NCI-H345 treated with DMSO at 0.1 percent for 48 hours (cell line): ENCODE results near the gene NOL4L.

Experiments used
- DNase-seq: peaks from one replicate; lab custom pipeline; 2025; ENCODE audit not compliant: unreplicated experiment; lab: John Stamatoyannopoulos, UW

Gene NOL4L

GRCh38 chr20:32460683-32461320 lies 124.3 kb downstream of the NOL4L start:
- DNase-seq, result no peak

- DNase-seq, result no peak
Observed at GRCh38 chr20:32460231-32460630, 124.9 kb downstream of the NOL4L start.

DNA sequence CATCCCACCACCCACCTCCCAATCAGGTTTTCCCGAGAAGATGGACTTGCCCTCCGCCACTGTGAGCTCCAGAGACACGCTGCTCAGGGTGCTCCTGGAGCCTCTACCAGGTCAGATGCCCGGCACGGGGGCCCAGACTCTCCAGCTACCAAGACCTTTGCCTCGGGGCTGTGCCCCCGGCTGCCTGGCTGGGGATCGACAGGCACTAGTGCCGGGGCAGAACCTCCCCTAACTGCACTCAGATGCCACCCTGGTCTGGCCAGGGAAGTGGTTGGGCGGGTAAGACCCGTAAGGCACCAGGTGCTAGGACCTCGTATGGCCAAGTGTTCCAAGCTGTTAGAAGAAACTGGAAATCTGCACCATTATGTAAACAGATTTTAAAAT lies 126.3 kb downstream of the NOL4L start:
- DNase-seq, result no peak

GRCh38 chr20:32458061-32458836 lies 126.9 kb downstream of the NOL4L start:
- no peak for DNase-seq

DNA sequence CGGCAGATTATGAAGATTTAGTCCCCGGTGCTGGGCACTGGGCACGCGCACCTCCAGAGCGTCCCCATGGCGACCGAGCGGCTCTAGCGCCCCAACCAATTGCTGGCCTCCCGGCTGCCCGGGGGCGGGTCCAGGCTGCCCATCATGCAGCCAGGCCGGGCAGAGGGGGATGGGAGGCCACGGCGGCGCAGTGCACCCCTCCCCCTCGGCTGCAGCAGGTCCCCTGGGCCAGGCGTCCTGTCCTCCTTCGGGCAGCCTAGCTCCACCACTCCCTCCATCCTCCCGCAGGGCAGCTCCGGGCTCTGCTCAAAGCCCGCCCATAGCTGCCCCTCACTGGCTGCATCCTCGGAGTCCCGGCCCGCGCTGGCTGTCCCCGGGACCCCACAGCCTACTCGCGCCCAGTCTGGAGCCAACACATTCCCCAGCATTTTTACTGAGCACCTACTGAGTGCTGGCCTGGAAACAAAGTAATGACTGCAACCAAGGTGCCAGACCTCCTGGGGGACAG lies 127.6 kb downstream of the NOL4L start:
- no peak for DNase-seq

- no peak for DNase-seq
Observed at GRCh38 chr20:32456869-32457478, 128.2 kb downstream of the NOL4L start.

GRCh38 chr20:32455901-32456701 lies 129.0 kb downstream of the NOL4L start:
- DNase-seq, result no peak

GRCh38 chr20:32455171-32455900 lies 129.8 kb downstream of the NOL4L start:
- DNase-seq, result no peak

- DNase-seq, result no peak
Observed at GRCh38 chr20:32454164-32455145, 130.7 kb downstream of the NOL4L start.

GRCh38 chr20:32453467-32454163 lies 131.5 kb downstream of the NOL4L start:
- DNase-seq, result no peak

- DNase-seq, result no peak
Observed at GRCh38 chr20:32452776-32453466, 132.2 kb downstream of the NOL4L start.

DNA sequence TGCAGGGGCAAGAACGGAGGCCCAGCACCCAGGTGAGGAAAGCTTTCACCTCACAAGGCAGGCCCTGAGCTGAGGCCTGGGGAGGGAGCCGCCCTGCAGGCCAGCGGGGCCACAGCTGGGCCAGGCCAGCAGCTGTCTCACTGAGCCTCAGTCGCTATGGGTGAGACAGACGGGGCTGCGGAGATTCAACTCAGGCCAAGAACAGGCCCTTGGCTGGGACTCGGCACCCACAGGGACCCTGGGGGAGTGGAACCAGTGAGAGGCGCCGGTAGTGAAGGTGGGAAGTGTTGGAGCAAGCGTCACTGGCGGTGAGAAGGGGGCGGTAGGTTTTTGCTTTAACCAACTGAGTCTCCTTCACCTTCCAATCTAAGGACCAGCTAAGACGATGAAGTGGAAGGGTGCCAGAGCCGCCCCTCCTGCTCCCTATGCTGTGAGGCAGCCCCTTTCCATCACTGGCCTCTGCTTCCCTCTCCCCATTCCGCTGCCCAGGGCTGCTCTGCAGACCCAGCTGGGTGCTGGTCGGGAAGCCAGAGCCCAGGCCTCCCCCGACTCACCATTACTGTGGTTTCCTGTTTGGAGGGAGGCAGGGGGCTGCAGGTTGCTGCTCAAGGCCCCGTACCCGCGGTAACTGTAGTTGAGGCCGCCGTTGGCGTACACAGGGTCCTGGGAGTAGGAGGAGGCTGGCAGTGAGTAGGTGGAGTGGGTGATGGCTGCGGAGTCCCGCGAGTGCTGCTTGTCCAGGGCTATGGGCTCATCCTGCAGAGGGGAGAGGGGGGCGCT lies 133.3 kb downstream of the NOL4L start:
- no peak for DNase-seq

GRCh38 chr20:32451340-32451681 lies 133.8 kb downstream of the NOL4L start:
- DNase-seq, result no peak

- no peak for DNase-seq
Observed at GRCh38 chr20:32450484-32451061, 134.6 kb downstream of the NOL4L start.

DNA sequence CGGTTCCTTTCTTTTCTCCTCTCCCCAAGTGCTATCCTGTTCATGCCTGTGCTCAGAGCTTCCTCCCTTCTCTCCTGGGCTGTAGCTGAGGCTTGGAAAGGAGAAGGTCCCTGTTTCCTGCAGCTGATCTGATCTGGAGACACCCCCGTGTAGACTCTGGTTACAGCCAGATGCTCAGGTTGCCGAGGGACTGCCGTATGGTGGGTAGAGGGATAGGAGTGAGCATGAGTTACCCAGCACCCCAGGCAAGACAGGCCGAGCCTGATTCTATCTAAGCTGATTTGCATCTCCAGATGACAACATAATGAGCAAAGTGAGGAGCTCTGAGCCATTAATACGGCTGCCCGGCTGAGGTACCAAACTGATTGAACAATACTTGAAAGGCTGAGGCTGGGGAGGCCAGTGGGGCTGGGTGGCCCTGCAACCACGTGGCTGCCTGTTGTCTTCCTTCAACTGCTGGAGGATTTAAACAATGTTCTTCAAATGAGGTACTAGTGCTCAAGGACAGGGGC lies 135.2 kb downstream of the NOL4L start:
- no peak for DNase-seq

DNA sequence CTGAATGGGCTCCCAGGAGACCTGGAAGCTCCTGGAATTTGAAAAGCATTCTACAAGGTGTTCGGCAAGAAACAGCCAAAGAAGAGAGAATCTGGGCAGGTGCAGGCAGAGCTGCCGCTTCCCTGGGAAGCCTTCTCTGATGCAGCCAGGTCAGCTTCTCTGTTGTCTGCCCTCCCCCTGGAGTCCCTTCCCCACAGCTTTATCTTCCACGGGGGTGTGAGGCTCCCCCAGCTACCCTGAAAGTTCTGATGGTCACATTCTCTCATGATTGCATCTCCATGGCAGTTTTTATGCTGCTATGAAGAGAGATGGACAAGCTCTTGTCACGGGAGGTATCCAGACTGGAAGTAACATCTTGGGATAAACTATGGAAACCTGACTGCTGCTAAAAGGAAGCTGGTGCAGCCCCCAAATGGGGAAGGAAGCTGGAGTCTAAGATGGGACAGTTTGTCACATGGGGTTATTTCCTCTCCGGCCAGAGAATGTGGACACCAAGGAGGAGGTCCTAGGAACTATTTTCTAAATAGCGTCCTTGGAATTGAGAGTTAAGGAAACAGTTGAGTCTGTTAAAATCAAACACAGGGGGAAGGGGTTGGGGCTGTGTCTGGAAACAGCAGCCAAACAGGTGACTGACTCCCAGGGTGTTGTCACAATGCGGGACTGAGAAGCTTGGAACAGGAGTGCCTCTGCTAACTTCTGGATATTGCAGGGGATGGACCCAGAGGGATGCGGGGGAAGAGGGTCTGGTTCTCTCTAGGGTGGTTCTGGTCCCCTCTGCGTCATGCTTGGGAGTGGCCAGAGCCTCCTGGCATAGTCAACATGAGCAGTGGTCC lies 135.9 kb downstream of the NOL4L start:
- no peak for DNase-seq
